ENCODE results near the gene MOB1A. TPM values are rescaled to one million over a fixed set of nuclear protein-coding genes. Genes with fewer than 3 reads are reported as not detected.

MOB1A gene
- total RNA-seq, 1 experiment from 2014 or later, result 132 TPM

GRCh38 chr2:74199871-74200305, 21.2 kb upstream of the MOB1A start:
- H3K79me2 ChIP-seq (ENCODE audit: insufficient read depth, low read length), result peaks cover 64% of the 10 kb centered on the region
- intact Hi-C loops (cut with micrococcal nuclease), result no loop called here
- H3K27ac ChIP-seq (ENCODE audit: low read depth, low read length), result peak overlapping the region; percentile 94; the same call in 1 of the 2 replicates

GRCh38 chr2:74199275-74199701, 20.6 kb upstream of the MOB1A start:
- DNase-seq (ENCODE audit: low read depth, low spot score), result no peak
- RAD21 ChIA-PET (ENCODE audit: low non-redundant PET in 1 of 2, low total read pairs in 2 of 2, uncharacterized antibody in 2 of 2, unreplicated experiment in 2 of 2), result no interaction called here
- Histone ChIP-seq H3K36me3 (ENCODE audit: control insufficient read depth in 1 of 2, insufficient read depth in 2 of 2, low read length in 2 of 2) (peaks cover 8 to 10% of the 10 kb centered on the region in 2 experiments; a peak in 2 of 4 replicates), H3K9me2 (ENCODE audit: insufficient read depth) (no peaks in the 10 kb centered on the region), H3K27ac (ENCODE audit: low read depth, low read length) (peak overlapping the region; percentile 94), H3K27me3 (ENCODE audit: insufficient read depth, low read length) (no peaks in the 10 kb centered on the region), H3K79me2 (ENCODE audit: insufficient read depth, low read length) (peaks cover 58% of the 10 kb centered on the region), H3K9ac (ENCODE audit: low read length) (peak overlapping the region; percentile 100), H3K4me2 (ENCODE audit: low read length) (peak overlapping the region; percentile 97), H3K9me3 (ENCODE audit: control insufficient read depth in 1 of 2, insufficient read depth in 1 of 2, low read depth in 1 of 2, low read length in 2 of 2) (no peaks in the 10 kb centered on the region), H2AFZ (ENCODE audit: low read depth, low read length, poor library complexity, severe bottlenecking) (no peak overlapping the region), H3K4me3 (replicated peaks in 1 of 2; ENCODE audit: low read depth in 1 of 2, low read length in 2 of 2) (peak overlapping the region; percentile 93 to 96), H3K4me1 (ENCODE audit: control insufficient read depth in 1 of 2, insufficient read depth in 2 of 2, low read length in 2 of 2) (peaks cover 17 to 22% of the 10 kb centered on the region in 2 experiments; a peak in 3 of 4 replicates), H4K20me1 (ENCODE audit: insufficient read depth) (peaks cover 24% of the 10 kb centered on the region; the same call in 1 of the 2 replicates)
- TF ChIP-seq SIN3A (IDR thresholded peaks at IDR 0.05; ENCODE audit: low read depth) (0 out of 2 replicates have a peak, but pooled peaks have one; percentile 0), SP1 (IDR thresholded peaks at IDR 0.05; ENCODE audit: low read depth) (no peak), ELF1 (IDR thresholded peaks at IDR 0.05; ENCODE audit: borderline replicate concordance, low read depth) (no peak)
- no TSS peak for BruUV-seq (replicated peaks)
- CTCF ChIA-PET, result no interaction called here
- intact Hi-C loops (cut with micrococcal nuclease), result no loop called here
- POLR2A ChIA-PET, result interaction anchor here (0.8 to 2.3 kb wide), 5 partner anchors 11 to 371 kb away, joined by 4 to 8 read pairs (median 5); partner anchors contain the start of genes MOB1A and STAMBP
- no peak for ATAC-seq

More at GRCh38 chr2:74199871-74200305, 21.2 kb upstream of the MOB1A start:
- Histone ChIP-seq H3K4me1 (ENCODE audit: control insufficient read depth in 1 of 2, insufficient read depth in 2 of 2, low read length in 2 of 2) (peaks cover 17 to 24% of the 10 kb centered on the region in 2 experiments; a peak in 3 of 4 replicates), H3K4me2 (ENCODE audit: low read length) (peak overlapping the region; percentile 97), H3K36me3 (ENCODE audit: control insufficient read depth in 1 of 2, insufficient read depth in 2 of 2, low read length in 2 of 2) (peaks cover 8 to 13% of the 10 kb centered on the region in 2 experiments; a peak in 2 of 4 replicates), H3K4me3 (replicated peaks in 1 of 2; ENCODE audit: low read depth in 1 of 2, low read length in 2 of 2) (peak overlapping the region; percentile 93 to 96), H3K27me3 (ENCODE audit: insufficient read depth, low read length) (no peaks in the 10 kb centered on the region), H4K20me1 (ENCODE audit: insufficient read depth) (peaks cover 26% of the 10 kb centered on the region; the same call in 1 of the 2 replicates), H3K9me2 (ENCODE audit: insufficient read depth) (no peaks in the 10 kb centered on the region), H3K9ac (ENCODE audit: low read length) (peak overlapping the region; percentile 100), H3K9me3 (ENCODE audit: control insufficient read depth in 1 of 2, insufficient read depth in 1 of 2, low read depth in 1 of 2, low read length in 2 of 2) (no peaks in the 10 kb centered on the region), H2AFZ (ENCODE audit: low read depth, low read length, poor library complexity, severe bottlenecking) (no peak overlapping the region)
- no peak for TF ChIP-seq ZBTB33 (IDR thresholded peaks at IDR 0.05; ENCODE audit: extremely low read depth, insufficient replicate concordance, low read length)
- peak; percentile 34; the same call in 1 of the 2 replicates for TF ChIP-seq POLR2AphosphoS5 (IDR thresholded peaks at IDR 0.05; ENCODE audit: low read depth, low read length)
- POLR2A ChIA-PET, result interaction anchor here (0.8 to 2.3 kb wide), 3 partner anchors 10 to 371 kb away, joined by 4 to 5 read pairs (median 4); partner anchors contain the start of genes MOB1A and STAMBP
- BruUV-seq (replicated peaks), result TSS peak; percentile 42
- CTCF ChIA-PET, result no interaction called here
- no peak for DNase-seq (ENCODE audit: low read depth, low spot score)
- RAD21 ChIA-PET (ENCODE audit: low non-redundant PET in 1 of 2, low total read pairs in 2 of 2, uncharacterized antibody in 2 of 2, unreplicated experiment in 2 of 2), result no interaction called here
- no peak for ATAC-seq
